NCI-H2171 (cell line): ENCODE data around the gene SLC22A4.

Experiments
- DNase-seq: peaks from one replicate; lab custom pipeline; 2025; lab: John Stamatoyannopoulos, UW

SLC22A4 gene

GRCh38 chr5:132275367-132276220, 18.6 kb upstream of the SLC22A4 start:
- no peak for DNase-seq

- DNase-seq: no peak
Measured at GRCh38 chr5:132277256-132277655, 16.9 kb upstream of the SLC22A4 start.

GRCh38 chr5:132277971-132278853, 16.0 kb upstream of the SLC22A4 start:
- DNase-seq: no peak

- no peak for DNase-seq
Measured at GRCh38 chr5:132279801-132280200, 14.4 kb upstream of the SLC22A4 start.

GRCh38 chr5:132280371-132281240, 13.6 kb upstream of the SLC22A4 start:
- DNase-seq: no peak

- DNase-seq: no peak
Measured at GRCh38 chr5:132281856-132282614, 12.2 kb upstream of the SLC22A4 start.

- DNase-seq: no peak
Measured at GRCh38 chr5:132283423-132284043, 10.7 kb upstream of the SLC22A4 start.

GRCh38 chr5:132289097-132289496, 5.1 kb upstream of the SLC22A4 start:
- DNase-seq: no peak

- no peak for DNase-seq
Measured at GRCh38 chr5:132291026-132291425, 3.2 kb upstream of the SLC22A4 start.

- DNase-seq: peak; percentile 75
Measured at GRCh38 chr5:132293066-132293991, 865 bp upstream of the SLC22A4 start.

GRCh38 chr5:132294728-132295504, 722 bp downstream of the SLC22A4 start:
- DNase-seq: no peak

GRCh38 chr5:132295505-132296411, 1.6 kb downstream of the SLC22A4 start:
- DNase-seq: no peak

GRCh38 chr5:132296412-132297016, 2.3 kb downstream of the SLC22A4 start:
- no peak for DNase-seq

GRCh38 chr5:132297211-132297940, 3.2 kb downstream of the SLC22A4 start:
- DNase-seq: no peak

GRCh38 chr5:132298298-132299212, 4.4 kb downstream of the SLC22A4 start:
- no peak for DNase-seq

- no peak for DNase-seq
Measured at GRCh38 chr5:132299917-132300316, 5.7 kb downstream of the SLC22A4 start.
